Measurements from ENCODE around the gene DTNB. TPM values are rescaled to one million over a fixed set of nuclear protein-coding genes. Genes with fewer than 3 reads are reported as not detected.
A peak's percentile ranks its signal among the peaks of the same experiment; 100 is the strongest.

The DTNB gene
- total and polyA plus RNA-seq, 4 experiments from 2014 or later = 18.0 to 45.3 (median 33.2) TPM

DNA sequence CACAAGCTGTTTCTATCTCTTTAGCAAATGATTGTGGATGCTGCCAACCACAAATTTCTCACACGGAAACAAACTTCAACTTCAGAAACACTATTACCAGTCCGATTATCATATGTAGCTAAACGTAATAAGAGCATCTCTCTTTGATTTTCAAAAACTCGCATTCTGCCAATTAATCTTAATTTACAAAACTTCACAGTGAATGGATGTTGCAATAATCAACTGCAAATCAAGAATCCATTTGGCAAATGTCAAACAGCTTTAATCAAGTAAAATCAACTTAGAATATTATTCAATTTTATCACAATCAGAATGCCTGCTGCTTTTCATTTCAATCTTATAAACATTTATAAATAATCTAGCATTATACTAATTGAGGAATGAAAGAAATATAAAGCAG is 54.2 kb downstream of the DTNB start:
- intact Hi-C loops (cut with micrococcal nuclease) = no loop called here
- Mint-ChIP-seq H3K27me3 (no peaks in the 10 kb centered on the region), H3K9me3 (no peaks in the 10 kb centered on the region), H3K4me1 (peaks cover 0 to 5% (median 0%) of the 10 kb centered on the region in 4 donors), H3K4me3 (no peak overlapping the region), H3K36me3 (peaks cover 14 to 20% of the 10 kb centered on the region in 2 donors), H3K27ac (no peak overlapping the region)
- Histone ChIP-seq H3K36me3 (ENCODE audit: insufficient read depth, low read length) (no peaks in the 10 kb centered on the region), H3K27me3 (ENCODE audit: insufficient read depth, low read length) (no peaks in the 10 kb centered on the region), H3K27ac (ENCODE audit: low read depth, low read length) (no peak overlapping the region), H3K4me3 (ENCODE audit: low read length in 2 of 2) (no peak overlapping the region), H3K4me1 (ENCODE audit: insufficient read depth, low read length) (no peaks in the 10 kb centered on the region), H3K9me3 (ENCODE audit: control insufficient read depth in 1 of 2, low read length in 2 of 2) (no peaks in the 10 kb centered on the region)
- no peak for DNase-seq
- POLR2A ChIA-PET (ENCODE audit: partially characterized antibody) = no interaction called here
- CTCF ChIA-PET (ENCODE audit: partially characterized antibody) = interaction anchor here (0.7 to 2.1 kb wide), 2 partner anchors 11 to 12 kb away, joined by 3 to 9 read pairs; no protein-coding TSS in a partner anchor

DNA sequence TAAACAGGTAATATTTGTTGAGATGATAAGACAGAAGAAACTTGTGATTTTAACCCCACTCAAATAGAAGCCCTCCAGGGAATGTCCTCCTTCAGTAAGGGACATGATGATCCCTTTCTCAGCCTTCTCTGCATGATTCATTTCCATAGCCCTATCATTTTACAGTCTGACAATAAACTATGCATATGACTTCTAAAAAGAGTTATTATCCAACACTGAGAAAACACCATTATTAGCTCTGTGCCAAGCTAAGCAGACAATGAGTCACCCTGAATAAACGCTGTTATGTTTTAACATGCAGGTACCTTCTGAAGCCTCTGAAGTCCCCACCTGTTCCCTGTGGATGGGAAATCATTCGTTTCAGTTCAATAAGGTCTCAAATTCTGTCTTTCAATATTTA is 54.7 kb downstream of the DTNB start:
- H3K36me3 ChIP-seq (ENCODE audit: insufficient read depth, low read length) = no peaks in the 10 kb centered on the region
- Mint-ChIP-seq H3K27me3 (no peaks in the 10 kb centered on the region), H3K4me3 (no peak overlapping the region), H3K4me1 (peaks cover 0 to 5% (median 0%) of the 10 kb centered on the region in 4 donors), H3K36me3 (peaks cover 12 to 18% of the 10 kb centered on the region in 2 donors), H3K9me3 (no peaks in the 10 kb centered on the region), H3K27ac (no peak overlapping the region)
- H3K4me3 ChIP-seq (ENCODE audit: low read length in 2 of 2) = no peak overlapping the region
- intact Hi-C loops (cut with micrococcal nuclease) = no loop called here
- H3K9me3 ChIP-seq (ENCODE audit: control insufficient read depth in 1 of 2, low read length in 2 of 2) = no peaks in the 10 kb centered on the region
- DNase-seq = no peak
- POLR2A ChIA-PET (ENCODE audit: partially characterized antibody) = no interaction called here
- CTCF ChIA-PET (ENCODE audit: partially characterized antibody) = interaction anchor here (0.7 to 2.1 kb wide), 2 partner anchors 11 to 12 kb away, joined by 3 to 9 read pairs; no protein-coding TSS in a partner anchor
- H3K27me3 ChIP-seq (ENCODE audit: insufficient read depth, low read length) = no peaks in the 10 kb centered on the region
- no peak overlapping the region for H3K27ac ChIP-seq (ENCODE audit: low read depth, low read length)
- H3K4me1 ChIP-seq (ENCODE audit: insufficient read depth, low read length) = no peaks in the 10 kb centered on the region

DNA sequence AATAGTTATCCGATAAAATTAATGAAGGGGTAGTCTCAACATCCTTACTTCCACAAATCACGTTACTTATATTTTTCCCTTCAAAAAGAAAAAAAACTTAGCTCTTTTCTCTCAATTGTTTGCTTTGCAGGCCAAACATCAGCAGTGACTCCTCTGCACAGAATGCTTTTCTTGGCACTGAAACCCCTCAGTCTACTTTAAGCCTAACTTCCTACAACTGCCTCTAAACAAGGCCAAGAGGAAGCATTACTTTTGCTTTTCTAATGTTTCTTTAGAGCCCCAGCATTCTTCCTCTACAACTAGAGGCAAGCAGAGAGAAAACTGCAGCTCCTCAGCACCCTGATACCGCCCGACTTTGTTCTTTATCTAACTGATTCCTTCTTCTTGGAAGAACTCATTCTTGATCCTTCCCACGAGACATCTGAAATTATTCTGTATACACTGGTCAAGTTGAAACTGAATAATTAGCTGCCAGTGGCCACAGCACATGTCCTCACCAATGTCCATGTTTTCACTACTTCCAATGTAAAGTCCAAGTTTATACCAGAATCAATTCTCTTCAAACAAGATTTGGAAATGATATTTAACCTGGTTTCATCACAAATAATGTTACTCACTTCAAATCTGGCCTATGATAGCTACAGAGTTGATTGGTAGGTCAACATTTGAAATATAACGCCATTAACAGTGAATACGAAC is 55.3 kb downstream of the DTNB start:
- Mint-ChIP-seq H3K27me3 (no peaks in the 10 kb centered on the region), H3K36me3 (peaks cover 11 to 14% of the 10 kb centered on the region in 2 donors), H3K4me3 (no peak overlapping the region), H3K9me3 (no peaks in the 10 kb centered on the region), H3K4me1 (peaks cover 0 to 7% (median 0%) of the 10 kb centered on the region in 4 donors), H3K27ac (no peak overlapping the region)
- ChIA-PET POLR2A (ENCODE audit: partially characterized antibody) (no interaction called here), CTCF (ENCODE audit: partially characterized antibody) (interaction anchor here (2.1 kb wide), 1 partner anchor 11 kb away, joined by 9 read pairs; no protein-coding TSS in a partner anchor)
- Histone ChIP-seq H3K4me1 (ENCODE audit: insufficient read depth, low read length) (no peaks in the 10 kb centered on the region), H3K4me3 (ENCODE audit: low read length in 2 of 2) (no peak overlapping the region), H3K36me3 (ENCODE audit: insufficient read depth, low read length) (no peaks in the 10 kb centered on the region), H3K27me3 (ENCODE audit: insufficient read depth, low read length) (no peaks in the 10 kb centered on the region), H3K9me3 (ENCODE audit: control insufficient read depth in 1 of 2, low read length in 2 of 2) (no peaks in the 10 kb centered on the region), H3K27ac (ENCODE audit: low read depth, low read length) (no peak overlapping the region)
- intact Hi-C loops (cut with micrococcal nuclease) = no loop called here
- DNase-seq = no peak

DNA sequence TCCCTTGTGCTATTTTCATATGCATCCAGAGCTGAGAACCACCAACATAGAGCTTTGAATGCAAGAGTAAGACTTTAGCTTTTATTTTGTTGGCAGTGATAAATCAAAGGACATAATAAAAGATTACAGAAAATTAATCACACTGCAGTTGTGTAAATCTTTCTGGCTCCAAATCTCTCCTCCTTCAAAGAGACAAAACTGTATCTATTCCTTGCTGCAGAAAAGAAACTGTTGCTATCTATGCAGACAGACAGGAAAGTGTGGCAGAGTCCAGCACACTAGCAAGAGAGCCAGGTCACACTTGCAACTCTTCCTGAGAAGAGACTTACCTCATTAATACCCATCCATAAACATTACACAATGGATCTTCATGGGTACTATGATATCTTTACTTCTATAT is 57.5 kb downstream of the DTNB start:
- Mint-ChIP-seq H3K9me3 (no peaks in the 10 kb centered on the region), H3K36me3 (peaks cover 3 to 9% of the 10 kb centered on the region in 2 donors), H3K27me3 (no peaks in the 10 kb centered on the region), H3K4me3 (no peak overlapping the region), H3K4me1 (peaks cover 0 to 7% (median 0%) of the 10 kb centered on the region in 4 donors), H3K27ac (no peak overlapping the region)
- no peak overlapping the region for H3K4me3 ChIP-seq (ENCODE audit: low read length in 2 of 2)
- no peaks in the 10 kb centered on the region for H3K9me3 ChIP-seq (ENCODE audit: control insufficient read depth in 1 of 2, low read length in 2 of 2)
- H3K27me3 ChIP-seq (ENCODE audit: insufficient read depth, low read length) = no peaks in the 10 kb centered on the region
- no peak for DNase-seq
- ChIA-PET POLR2A (ENCODE audit: partially characterized antibody) (no interaction called here), CTCF (ENCODE audit: partially characterized antibody) (interaction anchor here (0.7 to 3.4 kb wide), 2 partner anchors 9 to 49 kb away, joined by 3 to 12 read pairs; no protein-coding TSS in a partner anchor)
- intact Hi-C loops (cut with micrococcal nuclease) = no loop called here
- no peaks in the 10 kb centered on the region for H3K4me1 ChIP-seq (ENCODE audit: insufficient read depth, low read length)
- no peak overlapping the region for H3K27ac ChIP-seq (ENCODE audit: low read depth, low read length)
- H3K36me3 ChIP-seq (ENCODE audit: insufficient read depth, low read length) = no peaks in the 10 kb centered on the region

DNA sequence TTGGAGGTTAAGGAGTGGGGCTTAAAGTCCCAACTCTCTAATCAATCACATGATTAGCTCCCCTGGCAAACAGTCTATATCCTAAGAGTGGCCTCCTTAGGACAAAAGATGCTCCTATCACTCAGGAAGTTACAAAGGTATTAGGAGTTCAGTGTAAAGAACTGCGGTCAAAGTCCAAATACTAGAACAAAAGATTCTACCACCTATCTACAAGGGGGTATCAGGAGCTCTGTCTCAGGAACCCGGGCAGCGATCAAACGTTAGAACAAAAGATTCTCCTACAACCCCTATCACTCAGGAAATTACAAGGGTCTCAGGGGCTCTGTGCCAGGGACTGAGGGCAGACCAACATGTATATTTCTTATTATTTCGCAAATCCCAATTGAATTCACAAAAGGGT is 58.0 kb downstream of the DTNB start:
- H3K4me1 ChIP-seq (ENCODE audit: insufficient read depth, low read length) = no peaks in the 10 kb centered on the region
- POLR2A ChIA-PET (ENCODE audit: partially characterized antibody) = no interaction called here
- H3K27me3 ChIP-seq (ENCODE audit: insufficient read depth, low read length) = no peaks in the 10 kb centered on the region
- H3K4me1 Mint-ChIP-seq = peaks cover 0 to 7% (median under 1%) of the 10 kb centered on the region in 4 donors
- no peak overlapping the region for H3K4me3 ChIP-seq (ENCODE audit: low read length in 2 of 2)
- no peak overlapping the region for H3K4me3 Mint-ChIP-seq
- H3K36me3 ChIP-seq (ENCODE audit: insufficient read depth, low read length) = no peaks in the 10 kb centered on the region
- no peaks in the 10 kb centered on the region for H3K9me3 Mint-ChIP-seq
- CTCF ChIA-PET (ENCODE audit: partially characterized antibody) = interaction anchor here (0.7 to 3.4 kb wide), 2 partner anchors 9 to 49 kb away, joined by 3 to 12 read pairs; no protein-coding TSS in a partner anchor
- H3K27ac Mint-ChIP-seq = peak overlapping the region in 1 of 7 donors; percentile 8
- H3K27ac ChIP-seq (ENCODE audit: low read depth, low read length) = no peak overlapping the region
- no peaks in the 10 kb centered on the region for H3K27me3 Mint-ChIP-seq
- intact Hi-C loops (cut with micrococcal nuclease) = no loop called here
- no peak for DNase-seq
- H3K36me3 Mint-ChIP-seq = peaks cover 3 to 9% of the 10 kb centered on the region in 2 donors
- H3K9me3 ChIP-seq (ENCODE audit: control insufficient read depth in 1 of 2, low read length in 2 of 2) = no peaks in the 10 kb centered on the region

DNA sequence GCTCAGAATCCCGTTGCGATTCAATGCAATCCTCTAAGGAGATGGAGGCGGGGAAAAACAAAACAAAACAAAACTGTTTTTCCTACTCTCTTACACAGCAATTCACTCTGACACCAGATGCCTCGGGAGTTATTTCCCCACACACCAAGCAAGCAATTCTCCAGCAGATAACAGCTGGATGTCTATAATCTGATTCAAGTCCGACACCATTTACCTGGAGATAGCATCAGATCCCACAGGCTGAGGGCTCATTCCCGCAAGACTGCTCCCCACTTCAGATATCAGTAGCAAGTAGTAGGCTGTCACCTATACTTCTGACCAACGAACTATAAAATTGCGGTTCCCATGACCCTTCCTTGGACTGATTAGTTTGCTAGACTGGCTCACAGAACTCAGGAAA is 58.7 kb downstream of the DTNB start:
- no peak overlapping the region for H3K4me3 Mint-ChIP-seq
- no peak overlapping the region for H3K4me3 ChIP-seq (ENCODE audit: low read length in 2 of 2)
- peaks cover 0 to 5% of the 10 kb centered on the region in 2 donors for H3K36me3 Mint-ChIP-seq
- POLR2A ChIA-PET (ENCODE audit: partially characterized antibody) = no interaction called here
- no peaks in the 10 kb centered on the region for H3K9me3 ChIP-seq (ENCODE audit: control insufficient read depth in 1 of 2, low read length in 2 of 2)
- peaks cover 0 to 7% (median under 1%) of the 10 kb centered on the region in 4 donors for H3K4me1 Mint-ChIP-seq
- no peaks in the 10 kb centered on the region for H3K27me3 Mint-ChIP-seq
- no peaks in the 10 kb centered on the region for H3K27me3 ChIP-seq (ENCODE audit: insufficient read depth, low read length)
- no peaks in the 10 kb centered on the region for H3K4me1 ChIP-seq (ENCODE audit: insufficient read depth, low read length)
- no peak overlapping the region for H3K27ac Mint-ChIP-seq
- H3K27ac ChIP-seq (ENCODE audit: low read depth, low read length) = no peak overlapping the region
- DNase-seq = no peak
- H3K9me3 Mint-ChIP-seq = no peaks in the 10 kb centered on the region
- intact Hi-C loops (cut with micrococcal nuclease) = no loop called here
- no peaks in the 10 kb centered on the region for H3K36me3 ChIP-seq (ENCODE audit: insufficient read depth, low read length)
- CTCF ChIA-PET (ENCODE audit: partially characterized antibody) = interaction anchor here (3.4 kb wide), 1 partner anchor 8 kb away, joined by 12 read pairs; no protein-coding TSS in a partner anchor

DNA sequence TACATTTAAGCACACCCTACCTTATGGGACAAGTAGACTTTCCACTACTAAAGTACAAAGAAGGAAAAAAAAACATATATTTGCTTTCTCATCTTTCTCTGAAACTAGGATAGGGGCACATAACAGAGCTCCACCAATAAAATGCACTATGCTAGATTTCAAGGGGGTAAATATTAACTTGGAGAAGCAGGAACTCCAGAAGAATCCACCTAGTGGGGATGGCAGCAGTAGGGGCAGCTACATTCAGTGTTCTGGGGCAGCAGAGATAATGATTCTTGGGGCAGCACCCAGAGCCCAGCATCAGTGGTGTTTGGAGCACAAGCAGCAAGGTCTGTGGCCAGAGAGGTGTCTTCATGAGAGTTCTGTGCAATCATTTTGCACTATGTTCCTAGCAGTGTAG is 64.7 kb downstream of the DTNB start:
- Mint-ChIP-seq H3K36me3 (no peaks in the 10 kb centered on the region), H3K4me3 (no peak overlapping the region), H3K27ac (peak overlapping the region in 2 of 7 donors; percentile 3 to 9), H3K9me3 (no peaks in the 10 kb centered on the region), H3K27me3 (no peaks in the 10 kb centered on the region), H3K4me1 (peaks cover 0 to 4% (median under 1%) of the 10 kb centered on the region in 4 donors)
- DNase-seq = no peak
- H3K4me1 ChIP-seq (ENCODE audit: insufficient read depth, low read length) = no peaks in the 10 kb centered on the region
- H3K27ac ChIP-seq (ENCODE audit: low read depth, low read length) = no peak overlapping the region
- ChIA-PET CTCF (ENCODE audit: partially characterized antibody) (interaction anchor here (1.1 to 6.1 kb wide), 8 partner anchors 12 to 342 kb away, joined by 3 to 160 read pairs (median 6); no protein-coding TSS in a partner anchor), POLR2A (ENCODE audit: partially characterized antibody) (no interaction called here)
- no peaks in the 10 kb centered on the region for H3K36me3 ChIP-seq (ENCODE audit: insufficient read depth, low read length)
- no peaks in the 10 kb centered on the region for H3K9me3 ChIP-seq (ENCODE audit: control insufficient read depth in 1 of 2, low read length in 2 of 2)
- intact Hi-C loops (cut with micrococcal nuclease) = no loop called here
- H3K4me3 ChIP-seq (ENCODE audit: low read length in 2 of 2) = no peak overlapping the region
- H3K27me3 ChIP-seq (ENCODE audit: insufficient read depth, low read length) = no peaks in the 10 kb centered on the region

Measured in CD4-positive, alpha-beta memory T cell (primary cell).